ENCODE data around the gene TAP1.
A peak's percentile ranks its signal among the peaks of the same experiment; 100 is the strongest.

Gene TAP1

GRCh38 chr6:32862725-32863124 is 9.2 kb upstream of the TAP1 start:
- no peak for DNase-seq

- no peak for DNase-seq
Observed at GRCh38 chr6:32860674-32861073, 7.2 kb upstream of the TAP1 start.

- DNase-seq, result no peak
Observed at GRCh38 chr6:32858194-32858593, 4.7 kb upstream of the TAP1 start.

GRCh38 chr6:32857156-32857891 is 3.8 kb upstream of the TAP1 start:
- no peak for DNase-seq

- no peak for DNase-seq
Observed at GRCh38 chr6:32855467-32856174, 2.1 kb upstream of the TAP1 start.

- no peak for DNase-seq
Observed at GRCh38 chr6:32854376-32855178, 1.1 kb upstream of the TAP1 start.

GRCh38 chr6:32852844-32853540 is 512 bp downstream of the TAP1 start:
- DNase-seq, result no peak

- no peak for DNase-seq
Observed at GRCh38 chr6:32852018-32852843, 1.3 kb downstream of the TAP1 start.

GRCh38 chr6:32851025-32851424 is 2.5 kb downstream of the TAP1 start:
- DNase-seq, result no peak

- no peak for DNase-seq
Observed at GRCh38 chr6:32849126-32849525, 4.4 kb downstream of the TAP1 start.

GRCh38 chr6:32847795-32848194 is 5.7 kb downstream of the TAP1 start:
- DNase-seq, result no peak

GRCh38 chr6:32847004-32847403 is 6.5 kb downstream of the TAP1 start:
- DNase-seq, result no peak

GRCh38 chr6:32845384-32845884 is 8.1 kb downstream of the TAP1 start:
- DNase-seq, result no peak

- DNase-seq, result no peak
Observed at GRCh38 chr6:32844839-32845383, 8.6 kb downstream of the TAP1 start.

GRCh38 chr6:32843979-32844838 is 9.3 kb downstream of the TAP1 start, which contains the start of gene PSMB8:
Gene PSMB8, minus strand, starts transcription at chr6:32844047. Its CDS starts 51 bp downstream, at chr6:32843996.
- peak; percentile 73 for DNase-seq

GRCh38 chr6:32843331-32843978 is 10.0 kb downstream of the TAP1 start:
- DNase-seq, result no peak

GRCh38 chr6:32842690-32843089 is 10.8 kb downstream of the TAP1 start:
- DNase-seq, result no peak

GRCh38 chr6:32842021-32842650 is 11.4 kb downstream of the TAP1 start:
- no peak for DNase-seq

GRCh38 chr6:32840604-32841246 is 12.8 kb downstream of the TAP1 start:
- no peak for DNase-seq
